HFFc6 (cell line): Measurements from ENCODE around the gene CTNND2. TPM values are rescaled to one million over a fixed set of nuclear protein-coding genes. Genes with fewer than 3 reads are reported as not detected.

Experiments used
- DNase-seq: peaks from one replicate; pipeline ENCODE4 v3.0.0-alpha.2; 2018
- H3K27ac Mint-ChIP-seq: 2 replicates; pipeline ENCODE4 v1.8.0; 2020; ENCODE audit warnings: mild to moderate bottlenecking, mixed read lengths
- H3K27me3 Mint-ChIP-seq: 2 replicates; pipeline ENCODE4 v1.8.0; 2021; ENCODE audit warnings: mild to moderate bottlenecking, moderate library complexity, mixed read lengths; ENCODE audit not compliant: insufficient read depth
- H3K36me3 Mint-ChIP-seq: 2 replicates; pipeline ENCODE4 v1.8.0; 2021; ENCODE audit warnings: low read depth, mixed read lengths
- H3K4me1 Mint-ChIP-seq: 2 replicates; pipeline ENCODE4 v1.8.0; 2020; ENCODE audit warnings: low read depth, mixed read lengths
- H3K4me3 Mint-ChIP-seq: 2 replicates; pipeline ENCODE4 v1.8.0; 2020; ENCODE audit warnings: mild to moderate bottlenecking, moderate library complexity, mixed read lengths
- H3K9me3 Mint-ChIP-seq: 2 replicates; pipeline ENCODE4 v1.8.0; 2020; ENCODE audit warnings: mild to moderate bottlenecking, mixed read lengths
- total RNA-seq, 6 experiments: library from RNA; stranded (reverse); fragmentation: NEBNext Ultra II Directional; extraction: Animal tissue kit (Norgen Biotek cat#: 25700); gene quantifications; 2 replicates in 1 of 6; 3 replicates in 5 of 6; pipeline ENCODE4 v1.2.3, GENCODE V29; 2021
- TF ChIP-seq, protein P1 (sequence below): fragments of 200-600 bp; sonication (generic); IDR thresholded peaks from 2 replicates; pipeline ENCODE4 v1.5.0; 2021; ENCODE audit warnings: antibody characterized with exemption, mild to moderate bottlenecking

Gene CTNND2
- total RNA-seq, 6 experiments from 2014 or later = not detected

GRCh38 chr5:11166923-11167322 is 737.3 kb downstream of the CTNND2 start:
- Mint-ChIP-seq H3K27me3 (peaks cover 5% of the 10 kb centered on the region), H3K36me3 (no peaks in the 10 kb centered on the region), H3K4me1 (no peaks in the 10 kb centered on the region), H3K9me3 (no peaks in the 10 kb centered on the region), H3K4me3 (no peak overlapping the region), H3K27ac (no peak overlapping the region)
- TF ChIP-seq, protein P1, sequence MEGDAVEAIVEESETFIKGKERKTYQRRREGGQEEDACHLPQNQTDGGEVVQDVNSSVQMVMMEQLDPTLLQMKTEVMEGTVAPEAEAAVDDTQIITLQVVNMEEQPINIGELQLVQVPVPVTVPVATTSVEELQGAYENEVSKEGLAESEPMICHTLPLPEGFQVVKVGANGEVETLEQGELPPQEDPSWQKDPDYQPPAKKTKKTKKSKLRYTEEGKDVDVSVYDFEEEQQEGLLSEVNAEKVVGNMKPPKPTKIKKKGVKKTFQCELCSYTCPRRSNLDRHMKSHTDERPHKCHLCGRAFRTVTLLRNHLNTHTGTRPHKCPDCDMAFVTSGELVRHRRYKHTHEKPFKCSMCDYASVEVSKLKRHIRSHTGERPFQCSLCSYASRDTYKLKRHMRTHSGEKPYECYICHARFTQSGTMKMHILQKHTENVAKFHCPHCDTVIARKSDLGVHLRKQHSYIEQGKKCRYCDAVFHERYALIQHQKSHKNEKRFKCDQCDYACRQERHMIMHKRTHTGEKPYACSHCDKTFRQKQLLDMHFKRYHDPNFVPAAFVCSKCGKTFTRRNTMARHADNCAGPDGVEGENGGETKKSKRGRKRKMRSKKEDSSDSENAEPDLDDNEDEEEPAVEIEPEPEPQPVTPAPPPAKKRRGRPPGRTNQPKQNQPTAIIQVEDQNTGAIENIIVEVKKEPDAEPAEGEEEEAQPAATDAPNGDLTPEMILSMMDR = no peak
- no peak for DNase-seq

GRCh38 chr5:11164531-11165294 is 739.5 kb downstream of the CTNND2 start:
- H3K4me1 Mint-ChIP-seq = no peaks in the 10 kb centered on the region
- no peaks in the 10 kb centered on the region for H3K9me3 Mint-ChIP-seq
- no peaks in the 10 kb centered on the region for H3K36me3 Mint-ChIP-seq
- H3K4me3 Mint-ChIP-seq = no peak overlapping the region
- no peak overlapping the region for H3K27ac Mint-ChIP-seq
- TF ChIP-seq, protein P1 = no peak
- H3K27me3 Mint-ChIP-seq = no peaks in the 10 kb centered on the region; the same call in none of the 2 replicates
- DNase-seq = no peak

GRCh38 chr5:11157132-11157531 is 747.1 kb downstream of the CTNND2 start:
- H3K27ac Mint-ChIP-seq = no peak overlapping the region
- no peak overlapping the region for H3K4me3 Mint-ChIP-seq
- H3K9me3 Mint-ChIP-seq = no peaks in the 10 kb centered on the region
- no peaks in the 10 kb centered on the region for H3K4me1 Mint-ChIP-seq
- peaks cover 30% of the 10 kb centered on the region for H3K27me3 Mint-ChIP-seq
- DNase-seq = no peak
- H3K36me3 Mint-ChIP-seq = no peaks in the 10 kb centered on the region
- TF ChIP-seq, protein P1 = no peak

DNA sequence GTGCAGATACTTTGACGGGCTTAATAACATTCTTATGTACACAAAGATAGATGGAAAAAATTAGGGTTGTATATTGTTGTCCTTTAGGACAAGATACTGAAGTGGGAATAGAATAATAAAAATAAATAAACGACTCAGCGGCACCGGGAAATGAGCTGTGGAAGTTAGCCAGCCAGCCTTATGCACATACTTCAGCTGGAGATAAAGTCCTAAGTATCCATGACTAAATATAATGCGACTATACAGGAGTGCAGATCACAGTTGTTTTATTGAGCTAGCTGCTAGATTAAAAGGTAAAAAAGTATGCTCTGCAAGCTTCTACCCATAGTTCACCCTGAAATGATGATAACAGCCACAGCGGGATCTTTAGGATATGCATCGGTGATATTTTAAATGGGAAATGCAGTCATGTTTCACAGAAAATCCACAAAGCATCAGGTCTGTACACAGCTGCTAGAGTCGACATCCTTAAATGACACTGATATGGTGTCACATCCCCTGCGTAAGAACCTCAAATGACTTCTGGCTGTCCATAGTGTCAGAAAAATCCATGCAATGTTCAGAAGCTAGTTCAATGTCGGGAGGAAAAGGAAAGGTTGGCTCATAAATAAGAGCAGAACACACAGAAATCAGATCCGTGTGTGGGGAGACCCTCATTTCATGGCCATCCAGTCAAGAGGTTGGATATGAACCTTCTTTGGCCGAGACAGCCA is 750.4 kb downstream of the CTNND2 start:
- H3K27ac Mint-ChIP-seq = no peak overlapping the region
- H3K36me3 Mint-ChIP-seq = no peaks in the 10 kb centered on the region
- TF ChIP-seq, protein P1 = no peak
- no peaks in the 10 kb centered on the region for H3K4me1 Mint-ChIP-seq
- DNase-seq = no peak
- H3K27me3 Mint-ChIP-seq = peaks cover 37% of the 10 kb centered on the region
- no peak overlapping the region for H3K4me3 Mint-ChIP-seq
- no peaks in the 10 kb centered on the region for H3K9me3 Mint-ChIP-seq

DNA sequence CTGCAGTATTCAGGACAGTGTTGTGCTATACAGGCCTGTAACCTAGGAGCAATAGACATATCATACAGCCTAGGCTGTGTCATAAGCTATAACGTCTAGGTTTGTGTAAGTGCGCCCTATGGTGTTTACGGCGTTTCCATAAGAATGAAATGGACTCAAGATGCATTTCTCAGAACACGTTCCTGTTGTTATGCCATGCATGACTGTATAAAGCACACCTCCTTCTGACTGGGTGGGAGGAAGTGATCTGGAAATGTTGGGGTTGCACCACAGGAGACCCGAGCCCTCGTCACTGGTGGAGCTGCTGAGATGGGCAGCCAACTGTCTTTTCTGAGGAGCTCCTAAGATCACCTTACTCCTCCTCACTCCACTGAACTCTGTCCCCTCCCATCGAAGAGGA is 751.9 kb downstream of the CTNND2 start:
- DNase-seq = no peak
- Mint-ChIP-seq H3K4me1 (no peaks in the 10 kb centered on the region), H3K9me3 (no peaks in the 10 kb centered on the region), H3K36me3 (no peaks in the 10 kb centered on the region), H3K27me3 (peaks cover 37% of the 10 kb centered on the region), H3K27ac (no peak overlapping the region), H3K4me3 (no peak overlapping the region)
- TF ChIP-seq, protein P1 = no peak
